Skeletal muscle satellite cell (primary cell): ENCODE data around the gene DTNB.

ENCODE experiments used
- H3K27me3 ChIP-seq: 2 replicates; pipeline ENCODE4 v1.7.0; 2013; ENCODE audit warnings: low read length; ENCODE audit not compliant: control insufficient read depth, insufficient read depth
- H3K36me3 ChIP-seq: 2 replicates; pipeline ENCODE4 v1.7.0; 2013; ENCODE audit warnings: mild to moderate bottlenecking, control low read depth, low read length; ENCODE audit not compliant: insufficient read depth
- H3K4me1 ChIP-seq: 2 replicates; pipeline ENCODE4 v1.7.0; 2013; ENCODE audit warnings: low read length; ENCODE audit not compliant: control insufficient read depth, insufficient read depth
- H3K4me2 ChIP-seq: 2 replicates; pipeline ENCODE4 v1.7.0; 2013; ENCODE audit warnings: mild to moderate bottlenecking, low read length
- H3K4me3 ChIP-seq: 2 replicates; pipeline ENCODE4 v1.7.0; 2013; ENCODE audit warnings: low read length
- H3K9ac ChIP-seq: 2 replicates; pipeline ENCODE4 v1.7.0; 2013; ENCODE audit warnings: mild to moderate bottlenecking, low read depth, low read length, moderate library complexity
- H3K9me3 ChIP-seq: replicated peaks from 2 replicates; pipeline ENCODE4 v1.7.0; 2013; ENCODE audit warnings: mild to moderate bottlenecking, control low read depth, low read length

The DTNB gene

DNA sequence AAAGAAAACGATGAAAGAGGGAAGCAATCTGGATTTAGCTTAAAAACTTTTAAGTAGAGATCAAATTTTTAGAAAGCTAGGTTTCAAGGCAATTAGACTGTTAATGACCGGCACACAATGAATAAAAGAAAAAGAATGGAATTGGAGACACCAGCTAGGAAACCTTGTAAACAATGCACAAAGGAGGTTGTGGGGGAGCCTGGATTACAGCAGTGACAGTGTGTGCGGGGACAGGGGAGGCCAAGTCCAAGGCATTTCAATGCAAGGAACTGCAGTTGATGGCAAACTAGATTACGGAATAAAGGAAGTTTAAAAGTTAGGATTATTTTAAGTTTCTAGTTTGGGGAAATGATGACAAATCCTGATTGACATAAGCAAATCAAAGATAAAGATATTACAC, 74.5 kb downstream of the DTNB start:
- H3K4me1 ChIP-seq = peaks cover 4% of the 10 kb centered on the region
- H3K4me3 ChIP-seq = no peak overlapping the region
- H3K9me3 ChIP-seq = no peaks in the 10 kb centered on the region
- no peak overlapping the region for H3K4me2 ChIP-seq
- no peaks in the 10 kb centered on the region for H3K27me3 ChIP-seq
- no peak overlapping the region for H3K9ac ChIP-seq
- H3K36me3 ChIP-seq = no peaks in the 10 kb centered on the region

DNA sequence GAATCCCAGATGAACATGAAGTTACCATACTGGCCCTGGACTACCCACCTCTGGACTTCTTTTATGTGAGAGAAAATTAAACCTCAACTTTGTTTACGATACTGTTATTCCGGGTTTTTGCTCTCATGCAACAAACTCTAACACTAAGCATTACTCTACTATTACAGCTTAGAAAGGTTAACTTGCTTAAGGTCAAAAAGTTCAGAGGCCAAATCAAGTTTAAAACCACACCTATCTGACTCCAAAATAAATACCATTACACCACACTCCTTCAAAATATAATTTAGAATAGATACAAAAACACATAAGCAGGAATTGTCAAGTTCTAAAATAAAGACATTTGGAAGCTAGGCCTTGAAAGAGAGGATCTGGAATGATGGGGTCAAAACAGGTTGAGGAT, 75.0 kb downstream of the DTNB start:
- Histone ChIP-seq H3K36me3 (no peaks in the 10 kb centered on the region), H3K9ac (no peak overlapping the region), H3K27me3 (no peaks in the 10 kb centered on the region), H3K4me3 (no peak overlapping the region), H3K9me3 (no peaks in the 10 kb centered on the region), H3K4me1 (peaks cover 4% of the 10 kb centered on the region), H3K4me2 (no peak overlapping the region)

DNA sequence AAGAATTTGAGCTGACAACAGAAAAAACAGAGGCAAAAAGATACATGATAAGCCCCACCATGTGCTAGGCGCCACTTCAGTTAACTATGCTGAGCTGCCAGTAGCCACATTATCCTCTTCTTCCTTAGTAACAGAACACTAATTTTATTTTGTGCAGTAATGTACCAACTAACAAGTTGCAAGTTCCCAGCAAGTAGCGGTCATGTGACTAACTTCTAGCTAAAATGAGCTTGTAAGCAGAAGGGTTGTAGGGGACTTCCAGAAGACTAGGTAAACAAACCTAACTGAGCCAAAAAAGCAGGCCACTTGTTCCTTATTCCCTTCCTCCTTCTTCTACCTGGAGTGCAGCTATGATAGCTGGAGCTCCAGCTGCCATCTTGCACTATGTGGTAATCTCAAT, 75.5 kb downstream of the DTNB start:
- Histone ChIP-seq H3K36me3 (no peaks in the 10 kb centered on the region), H3K4me1 (peaks cover 4% of the 10 kb centered on the region), H3K9me3 (no peaks in the 10 kb centered on the region), H3K9ac (no peak overlapping the region), H3K4me2 (no peak overlapping the region), H3K4me3 (no peak overlapping the region), H3K27me3 (no peaks in the 10 kb centered on the region)

DNA sequence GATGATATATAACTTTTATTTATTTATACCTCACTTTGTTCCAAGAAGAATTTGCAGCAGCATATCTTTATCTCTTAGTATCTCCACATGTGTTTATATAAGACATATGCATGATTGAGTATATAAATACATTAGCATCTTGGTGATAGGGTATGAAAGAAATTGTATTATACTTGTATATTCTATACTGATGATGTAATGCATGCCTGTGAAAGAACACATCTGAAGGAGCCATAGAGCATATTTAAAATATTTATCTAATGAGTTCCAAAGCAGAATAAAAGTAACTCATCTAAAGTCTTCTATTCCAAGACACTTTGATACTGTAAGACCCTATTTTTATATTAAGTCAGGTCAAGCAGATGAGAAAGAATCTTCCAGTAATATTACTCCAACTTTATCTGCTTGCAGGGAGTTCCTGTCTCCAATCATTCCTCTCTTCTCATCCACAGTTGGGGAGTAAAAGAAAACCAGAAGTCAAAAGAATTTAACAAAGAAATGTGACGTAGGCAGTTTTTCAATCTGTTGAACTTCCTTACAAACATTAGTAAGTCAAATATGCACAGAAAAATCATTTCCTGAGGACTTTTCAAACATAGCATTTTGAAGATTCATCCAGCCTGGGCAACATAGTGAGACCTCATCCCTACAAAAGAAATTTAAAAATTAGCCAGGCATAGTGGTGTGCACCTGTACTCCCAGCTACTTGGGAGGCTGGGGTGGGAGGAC, 76.7 kb downstream of the DTNB start:
- Histone ChIP-seq H3K9me3 (no peaks in the 10 kb centered on the region), H3K27me3 (no peaks in the 10 kb centered on the region)

DNA sequence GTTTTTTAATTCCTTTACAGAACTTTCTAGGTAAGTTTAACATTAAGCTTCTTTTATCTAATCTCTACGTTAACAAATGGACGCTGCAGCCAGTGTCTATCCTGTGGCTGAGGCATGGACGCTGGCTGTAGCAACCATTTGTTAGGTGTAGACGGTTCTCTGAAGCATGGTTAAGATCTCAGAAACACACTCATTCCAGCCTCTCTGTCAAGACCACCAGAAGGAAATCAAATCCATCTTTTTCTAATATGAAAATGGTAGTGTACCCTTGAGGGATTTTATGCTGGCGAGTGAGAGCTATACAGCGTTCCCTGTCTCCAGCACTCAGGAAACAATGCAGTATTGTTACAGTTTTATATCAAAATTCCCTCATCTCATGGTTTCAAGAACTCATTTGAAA, 78.0 kb downstream of the DTNB start:
- no peak overlapping the region for H3K4me2 ChIP-seq
- H3K4me1 ChIP-seq = peaks cover 4% of the 10 kb centered on the region
- no peaks in the 10 kb centered on the region for H3K9me3 ChIP-seq
- no peak overlapping the region for H3K4me3 ChIP-seq
- no peaks in the 10 kb centered on the region for H3K36me3 ChIP-seq
- H3K9ac ChIP-seq = no peak overlapping the region
- H3K27me3 ChIP-seq = no peaks in the 10 kb centered on the region

More for the DNA sequence above, 76.7 kb downstream of the DTNB start:
- Histone ChIP-seq H3K4me1 (peaks cover 4% of the 10 kb centered on the region), H3K4me3 (no peak overlapping the region), H3K36me3 (no peaks in the 10 kb centered on the region), H3K9ac (no peak overlapping the region), H3K4me2 (no peak overlapping the region)

DNA sequence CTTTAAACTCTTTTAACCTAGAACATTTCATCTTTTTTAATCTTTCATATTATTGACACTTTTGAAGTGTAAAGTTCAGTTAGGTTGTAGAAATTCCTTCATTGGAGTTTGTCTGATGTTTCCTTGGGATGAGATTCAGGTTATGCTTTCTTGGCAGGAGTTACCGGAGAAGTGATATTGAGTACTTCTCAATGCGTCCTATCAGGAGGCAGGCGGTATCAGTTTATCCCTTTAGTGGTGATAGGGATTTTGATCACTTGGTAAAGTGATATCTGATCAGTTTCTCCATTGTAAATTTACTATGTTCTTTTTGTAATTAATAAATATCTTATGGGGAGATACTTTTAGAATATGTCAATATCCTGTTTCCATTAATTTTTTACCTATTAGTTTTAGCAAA, 78.4 kb downstream of the DTNB start:
- Histone ChIP-seq H3K27me3 (no peaks in the 10 kb centered on the region), H3K9me3 (no peaks in the 10 kb centered on the region), H3K36me3 (no peaks in the 10 kb centered on the region), H3K4me2 (no peak overlapping the region), H3K4me3 (no peak overlapping the region), H3K9ac (no peak overlapping the region), H3K4me1 (peaks cover 4% of the 10 kb centered on the region)

DNA sequence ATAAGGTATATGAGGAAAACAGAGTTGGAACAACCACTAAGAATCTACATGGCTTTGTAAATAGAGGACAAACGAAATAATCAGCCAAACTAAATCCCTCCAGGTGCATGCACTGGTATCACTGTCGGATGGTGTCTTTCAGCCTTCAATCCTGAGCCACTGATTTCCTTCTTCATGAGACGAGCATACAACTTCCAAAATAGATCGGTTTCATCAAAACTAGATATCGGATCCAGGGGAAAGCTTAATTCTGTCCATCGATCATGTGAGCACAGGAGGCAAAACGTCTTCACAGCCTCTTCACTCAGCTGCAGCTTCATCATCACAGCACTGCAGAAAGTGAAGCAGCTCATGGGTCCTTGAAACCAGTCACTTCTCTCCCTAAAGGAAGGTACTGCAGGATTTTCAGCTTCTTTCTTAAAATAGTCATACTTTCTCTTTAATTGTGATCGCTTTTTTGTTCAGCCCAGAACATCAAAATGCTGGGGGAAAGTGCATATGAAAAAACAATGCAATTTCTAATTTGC, 80.5 kb downstream of the DTNB start:
- Histone ChIP-seq H3K9me3 (no peaks in the 10 kb centered on the region), H3K4me1 (peaks cover 6% of the 10 kb centered on the region), H3K36me3 (no peaks in the 10 kb centered on the region), H3K4me3 (no peak overlapping the region), H3K9ac (no peak overlapping the region), H3K4me2 (no peak overlapping the region), H3K27me3 (no peaks in the 10 kb centered on the region)

DNA sequence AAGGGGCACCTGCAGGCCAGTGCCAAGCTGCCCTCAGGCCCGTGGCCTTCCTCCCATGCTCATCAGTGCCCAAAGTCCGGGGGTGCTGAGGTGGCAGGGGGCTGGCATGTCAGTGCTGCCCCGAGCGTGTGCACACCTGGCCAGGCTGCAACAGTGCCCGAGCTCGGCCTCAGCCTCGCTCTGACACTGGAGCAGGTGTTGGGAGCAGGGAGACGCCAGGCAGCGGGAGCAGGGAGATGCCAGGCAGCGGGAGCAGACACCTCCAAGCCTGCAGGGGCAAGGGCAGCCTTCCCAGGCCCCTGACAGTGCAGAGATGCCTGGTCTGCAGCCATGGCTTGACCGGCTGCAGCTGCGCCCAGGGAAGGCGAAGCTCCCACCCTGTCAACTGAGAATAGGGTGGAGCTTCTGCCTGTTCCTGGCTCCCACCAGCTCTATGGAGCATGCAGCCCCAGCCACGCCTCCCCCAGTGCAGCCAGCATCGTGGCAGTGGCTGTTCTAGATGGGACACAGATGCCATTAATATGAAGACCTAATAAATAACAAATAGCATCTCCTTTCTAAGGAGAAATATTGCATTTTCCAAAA, 82.4 kb downstream of the DTNB start:
- no peaks in the 10 kb centered on the region for H3K9me3 ChIP-seq
- H3K36me3 ChIP-seq = no peaks in the 10 kb centered on the region
- H3K4me2 ChIP-seq = no peak overlapping the region
- no peaks in the 10 kb centered on the region for H3K27me3 ChIP-seq
- no peak overlapping the region for H3K4me3 ChIP-seq
- no peak overlapping the region for H3K9ac ChIP-seq
- peaks cover 17% of the 10 kb centered on the region for H3K4me1 ChIP-seq

DNA sequence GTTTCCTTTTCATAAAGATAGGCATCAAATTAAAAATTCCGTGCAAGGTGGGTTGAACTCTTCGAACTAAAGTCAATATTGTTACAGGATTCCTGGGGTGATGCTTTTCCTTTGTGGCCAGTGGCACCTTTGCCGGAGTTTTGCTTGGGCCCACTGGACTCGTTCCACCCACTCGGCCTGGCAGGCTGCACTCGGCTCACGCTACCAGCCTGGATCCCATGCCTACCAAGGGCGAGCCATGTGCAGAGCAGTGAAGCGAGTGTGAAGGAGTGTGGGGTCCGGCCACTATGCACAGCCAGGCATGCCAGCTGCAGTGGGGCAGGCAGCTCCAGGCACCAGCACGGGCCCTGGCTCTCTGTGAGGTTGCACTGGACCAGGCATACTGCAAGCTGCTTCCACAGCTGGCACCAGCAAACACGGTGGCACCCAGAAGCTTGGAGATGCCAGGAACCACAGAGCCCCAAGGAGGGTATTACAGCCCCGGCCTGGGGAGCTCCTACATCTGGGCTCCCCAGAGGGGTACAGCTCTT, 83.6 kb downstream of the DTNB start:
- Histone ChIP-seq H3K36me3 (no peaks in the 10 kb centered on the region), H3K9ac (no peak overlapping the region), H3K4me2 (no peak overlapping the region), H3K4me3 (no peak overlapping the region), H3K9me3 (no peaks in the 10 kb centered on the region), H3K4me1 (peaks cover 17% of the 10 kb centered on the region), H3K27me3 (no peaks in the 10 kb centered on the region)

DNA sequence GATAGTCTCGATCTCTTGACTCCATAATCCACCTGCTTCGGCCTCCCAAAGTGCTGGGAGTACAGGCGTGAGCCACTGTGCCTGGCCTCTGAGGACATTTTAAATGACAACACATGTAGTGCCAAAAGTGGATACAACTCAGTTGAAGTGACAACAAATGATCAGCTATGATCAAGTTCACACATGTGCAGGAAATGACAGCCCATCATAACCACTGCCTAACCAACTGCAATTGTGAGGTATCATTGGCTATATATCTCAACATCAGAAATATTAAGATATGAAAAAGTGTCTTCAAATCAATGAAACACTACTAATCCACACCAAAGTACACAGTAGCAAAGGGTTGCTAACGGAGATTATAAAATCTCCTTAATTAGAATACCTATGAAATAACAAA, 84.8 kb downstream of the DTNB start:
- H3K36me3 ChIP-seq = no peaks in the 10 kb centered on the region
- no peaks in the 10 kb centered on the region for H3K27me3 ChIP-seq
- H3K4me2 ChIP-seq = no peak overlapping the region
- no peaks in the 10 kb centered on the region for H3K9me3 ChIP-seq
- H3K9ac ChIP-seq = no peak overlapping the region
- peaks cover 17% of the 10 kb centered on the region for H3K4me1 ChIP-seq
- H3K4me3 ChIP-seq = no peak overlapping the region

DNA sequence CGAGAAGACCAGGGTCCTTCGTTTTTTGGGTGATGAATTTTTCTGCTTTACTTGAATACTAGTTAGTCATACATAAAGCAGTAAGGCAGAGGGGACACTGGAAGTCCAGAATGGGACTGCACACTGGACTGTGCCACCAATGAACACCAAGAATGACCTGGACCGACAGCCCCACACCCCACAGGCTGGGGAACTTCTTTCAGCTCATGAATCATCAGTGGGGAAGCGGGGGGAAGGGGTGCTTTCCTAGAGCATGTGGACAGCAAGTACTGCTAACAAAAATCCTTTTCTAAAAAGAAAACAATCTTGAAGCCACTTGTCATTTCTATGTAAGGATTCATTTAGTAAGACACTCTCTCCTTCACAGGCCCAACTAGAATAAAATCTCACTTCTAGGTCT, 86.0 kb downstream of the DTNB start:
- Histone ChIP-seq H3K36me3 (no peaks in the 10 kb centered on the region), H3K9me3 (no peaks in the 10 kb centered on the region), H3K27me3 (no peaks in the 10 kb centered on the region), H3K4me3 (no peak overlapping the region), H3K9ac (no peak overlapping the region), H3K4me1 (peaks cover 17% of the 10 kb centered on the region), H3K4me2 (peak overlapping the region; percentile 52)

DNA sequence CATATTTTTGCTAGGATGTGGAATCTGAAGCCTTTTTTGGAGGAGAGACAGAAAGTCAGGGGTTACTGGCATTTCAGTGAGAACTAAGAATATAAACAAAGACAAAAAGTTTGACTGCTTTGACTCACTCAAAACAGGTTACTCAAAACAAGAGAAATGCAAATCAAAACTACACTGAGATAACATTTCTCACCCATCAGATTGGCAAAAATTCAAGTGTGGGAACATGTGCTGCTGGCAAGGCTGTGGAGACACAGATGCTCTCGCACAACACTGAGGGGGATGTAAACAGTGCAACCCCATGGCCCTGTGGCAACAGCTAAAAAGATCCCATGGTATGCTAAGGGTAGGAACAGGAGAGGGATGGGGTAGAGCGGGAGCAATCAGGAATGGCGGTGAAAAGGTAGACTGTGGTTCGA, 86.6 kb downstream of the DTNB start:
- Histone ChIP-seq H3K9me3 (no peaks in the 10 kb centered on the region), H3K4me1 (peaks cover 17% of the 10 kb centered on the region), H3K36me3 (no peaks in the 10 kb centered on the region), H3K4me3 (no peak overlapping the region), H3K27me3 (no peaks in the 10 kb centered on the region), H3K9ac (no peak overlapping the region), H3K4me2 (peak overlapping the region; percentile 52)
